Forelimb muscle (tissue), 1 donor: ENCODE measurements around the gene IDH3G. TPM values are rescaled to one million over a fixed set of nuclear protein-coding genes. Genes with fewer than 3 reads are reported as not detected.
"Not testable (repeated sequence)": the region's sequence is repeated elsewhere in the genome, so short reads cannot be mapped to it uniquely, and the experiment has no call there.

Experiments used
- DNase-seq: peaks from one replicate; pipeline ENCODE4 v3.0.0-alpha.2; 2013; ENCODE audit warnings: low read depth
- polyA plus RNA-seq: library from polyadenylated mRNA; unstranded; fragments of 120-200 nt; gene quantifications from one replicate; pipeline ENCODE4 v1.2.1, GENCODE V29; 2013; ENCODE audit not compliant: insufficient read length

The IDH3G gene
- 49.6 TPM for polyA plus RNA-seq

- peak; percentile 84 for DNase-seq
These were observed at the start of gene IDH3G, which contains the start of gene SSR4 for GRCh38 chrX:153794018-153794896. IDH3G (minus strand) TSS chrX:153794375; CDS start chrX:153794326, 49 bp downstream. SSR4 (plus strand) TSS chrX:153794668; CDS start chrX:153794688, 20 bp downstream.

GRCh38 chrX:153836921-153837320 is 42.7 kb upstream of the IDH3G start:
- no peak for DNase-seq

- no peak for DNase-seq
These were observed 38.6 kb upstream of the IDH3G start for GRCh38 chrX:153832728-153833127.

- no peak for DNase-seq
These were observed 37.4 kb upstream of the IDH3G start for GRCh38 chrX:153831429-153832150.

GRCh38 chrX:153830640-153831428 is 36.7 kb upstream of the IDH3G start:
- DNase-seq = no peak

GRCh38 chrX:153829799-153830639 is 35.8 kb upstream of the IDH3G start, which contains the start of gene PDZD4:
PDZD4 (minus strand) TSS chrX:153830544; CDS start chrX:153830298, 246 bp downstream.
- DNase-seq = no peak

- DNase-seq = no peak
These were observed 35.3 kb upstream of the IDH3G start for GRCh38 chrX:153829549-153829798.

GRCh38 chrX:153828723-153829548 is 34.8 kb upstream of the IDH3G start:
- no peak for DNase-seq

- DNase-seq = no peak
These were observed 34.1 kb upstream of the IDH3G start for GRCh38 chrX:153828308-153828707.

- DNase-seq = no peak
These were observed 33.7 kb upstream of the IDH3G start for GRCh38 chrX:153827903-153828302.

- no peak for DNase-seq
These were observed 32.8 kb upstream of the IDH3G start for GRCh38 chrX:153827016-153827415.

- DNase-seq = no peak
These were observed 30.9 kb upstream of the IDH3G start for GRCh38 chrX:153825042-153825441.

- no peak for DNase-seq
These were observed 30.2 kb upstream of the IDH3G start for GRCh38 chrX:153824348-153824747.

GRCh38 chrX:153821066-153821465 is 26.9 kb upstream of the IDH3G start:
- no peak for DNase-seq

- no peak for DNase-seq
These were observed 26.4 kb upstream of the IDH3G start for GRCh38 chrX:153820601-153821000.

- DNase-seq = no peak
These were observed 25.3 kb upstream of the IDH3G start for GRCh38 chrX:153819384-153820040.

GRCh38 chrX:153818571-153819383 is 24.6 kb upstream of the IDH3G start:
- no peak for DNase-seq

- DNase-seq = not testable (repeated sequence)
These were observed 23.9 kb upstream of the IDH3G start for GRCh38 chrX:153818064-153818463.
